ENCODE data around the gene SYN1.

The SYN1 gene

GRCh38 chrX:47571215-47571614 lies 48.4 kb downstream of the SYN1 start:
- DNase-seq: no peak

GRCh38 chrX:47570794-47571193 lies 48.9 kb downstream of the SYN1 start:
- DNase-seq: no peak

DNA sequence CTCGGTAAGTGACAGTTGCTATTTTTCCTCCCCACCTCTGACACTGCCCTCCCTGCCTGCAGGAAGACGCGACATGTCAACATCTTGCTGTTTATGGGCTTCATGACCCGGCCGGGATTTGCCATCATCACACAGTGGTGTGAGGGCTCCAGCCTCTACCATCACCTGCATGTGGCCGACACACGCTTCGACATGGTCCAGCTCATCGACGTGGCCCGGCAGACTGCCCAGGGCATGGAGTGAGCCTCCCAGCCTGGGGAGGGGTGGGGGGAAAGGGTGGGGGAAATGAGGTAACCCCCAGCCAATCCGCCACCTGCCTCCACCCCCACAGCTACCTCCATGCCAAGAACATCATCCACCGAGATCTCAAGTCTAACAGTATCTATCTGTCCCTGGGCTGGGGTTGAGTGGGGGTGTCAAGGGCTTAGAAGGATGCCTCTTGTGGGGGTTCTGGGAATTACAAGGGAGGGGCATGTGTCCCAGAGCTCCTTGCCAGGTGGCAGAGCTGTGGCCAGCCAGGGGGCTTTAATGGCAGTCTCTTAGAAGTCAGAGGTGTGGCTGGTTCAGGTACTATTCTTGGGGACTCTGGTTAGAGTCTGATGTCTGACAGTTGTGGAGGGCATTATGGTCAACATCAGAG lies 50.9 kb downstream of the SYN1 start:
- DNase-seq: no peak

DNA sequence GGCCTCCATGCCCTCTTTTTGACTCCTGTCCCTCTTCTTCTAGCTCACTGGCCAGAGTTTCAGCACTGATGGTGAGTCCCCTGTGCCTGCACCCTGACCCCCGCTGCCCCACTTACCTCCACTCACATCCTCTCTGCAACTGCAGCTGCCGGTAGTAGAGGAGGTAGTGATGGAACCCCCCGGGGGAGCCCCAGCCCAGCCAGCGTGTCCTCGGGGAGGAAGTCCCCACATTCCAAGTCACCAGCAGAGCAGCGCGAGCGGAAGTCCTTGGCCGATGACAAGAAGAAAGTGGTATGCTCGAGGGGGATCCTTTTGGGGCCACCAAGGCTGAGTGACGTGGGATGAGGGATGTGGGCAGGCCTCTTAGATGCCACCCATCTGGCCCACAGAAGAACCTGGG lies 52.8 kb downstream of the SYN1 start:
- no peak for DNase-seq

DNA sequence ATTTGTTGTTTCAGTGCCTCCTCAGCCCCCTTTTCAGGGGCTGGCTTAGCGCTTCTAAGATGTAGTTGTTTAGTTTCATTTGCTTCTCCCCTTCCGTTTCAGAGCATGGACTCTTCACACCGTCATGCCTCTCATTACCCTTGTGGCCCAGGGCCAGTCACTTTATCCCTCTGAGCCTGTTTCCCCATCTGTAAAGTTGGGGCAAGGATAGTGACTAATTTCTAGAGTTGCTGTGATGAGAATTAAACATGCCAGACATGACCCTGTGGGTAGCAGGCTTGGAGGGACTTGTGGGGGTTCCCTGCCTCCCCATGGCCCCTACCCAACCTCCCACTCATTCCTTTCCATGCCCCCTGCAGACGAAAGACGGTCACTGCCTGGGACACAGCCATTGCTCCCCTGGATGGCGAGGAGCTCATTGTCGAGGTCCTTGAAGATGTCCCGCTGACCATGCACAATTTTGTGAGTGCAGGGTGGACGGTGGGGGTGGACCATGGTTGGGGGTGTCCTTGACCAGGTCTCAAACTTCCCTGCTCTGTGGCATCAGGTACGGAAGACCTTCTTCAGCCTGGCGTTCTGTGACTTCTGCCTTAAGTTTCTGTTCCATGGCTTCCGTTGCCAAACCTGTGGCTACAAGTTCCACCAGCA lies 55.1 kb downstream of the SYN1 start:
- DNase-seq: no peak

DNA sequence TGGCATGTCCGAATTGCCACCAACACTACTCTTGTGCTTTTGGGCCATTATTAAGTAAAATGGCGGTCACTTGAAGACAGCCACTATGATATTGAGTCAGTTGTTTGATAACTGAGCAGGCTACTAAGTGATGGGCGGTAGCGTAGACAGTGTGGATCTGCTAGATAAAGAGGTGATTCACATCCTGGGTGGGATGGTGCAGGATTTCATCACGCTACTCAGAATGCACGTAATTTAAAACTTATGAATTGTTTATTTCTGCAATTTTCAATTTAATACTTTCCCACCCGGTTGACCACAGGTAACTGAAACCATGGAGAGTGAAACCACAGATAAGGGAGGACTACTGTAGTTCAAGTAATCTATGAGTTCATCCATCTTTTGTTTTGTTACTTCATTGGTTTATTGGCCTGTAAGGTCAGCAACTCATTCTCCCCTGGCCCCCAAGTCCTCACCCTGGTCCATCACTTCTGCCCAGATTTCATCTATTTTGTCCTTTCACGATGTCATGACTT lies 55.8 kb downstream of the SYN1 start:
- no peak for DNase-seq

DNA sequence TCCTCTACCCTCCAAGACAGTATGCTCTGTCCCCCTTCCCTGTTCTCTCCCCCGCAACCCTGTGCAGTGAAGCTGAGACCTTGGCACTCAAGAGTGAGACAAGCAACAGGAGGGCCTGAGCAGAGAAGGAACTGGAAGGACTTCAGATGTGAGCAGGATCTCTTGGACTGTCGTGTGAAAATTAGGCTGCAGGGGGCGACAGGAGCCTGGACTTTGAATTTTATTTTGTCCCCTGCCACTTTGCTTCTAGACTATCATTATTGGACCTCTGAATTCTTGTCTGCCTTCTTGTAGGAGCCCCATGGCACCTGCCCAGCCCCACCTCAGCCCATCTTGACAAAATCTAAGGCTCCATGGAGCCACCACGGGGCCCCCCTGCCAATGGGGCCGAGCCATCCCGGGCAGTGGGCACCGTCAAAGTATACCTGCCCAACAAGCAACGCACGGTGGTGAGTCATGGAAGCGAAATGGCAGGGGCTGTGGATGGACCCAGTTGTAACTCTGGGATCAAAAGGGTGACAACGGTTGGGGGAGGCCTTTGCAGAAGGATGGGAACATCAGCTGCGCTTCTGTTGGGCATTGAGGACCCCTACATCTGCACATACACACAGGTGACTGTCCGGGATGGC lies 56.9 kb downstream of the SYN1 start:
- no peak for DNase-seq

- DNase-seq: no peak
These were observed 58.0 kb downstream of the SYN1 start for GRCh38 chrX:47561659-47562151.

DNA sequence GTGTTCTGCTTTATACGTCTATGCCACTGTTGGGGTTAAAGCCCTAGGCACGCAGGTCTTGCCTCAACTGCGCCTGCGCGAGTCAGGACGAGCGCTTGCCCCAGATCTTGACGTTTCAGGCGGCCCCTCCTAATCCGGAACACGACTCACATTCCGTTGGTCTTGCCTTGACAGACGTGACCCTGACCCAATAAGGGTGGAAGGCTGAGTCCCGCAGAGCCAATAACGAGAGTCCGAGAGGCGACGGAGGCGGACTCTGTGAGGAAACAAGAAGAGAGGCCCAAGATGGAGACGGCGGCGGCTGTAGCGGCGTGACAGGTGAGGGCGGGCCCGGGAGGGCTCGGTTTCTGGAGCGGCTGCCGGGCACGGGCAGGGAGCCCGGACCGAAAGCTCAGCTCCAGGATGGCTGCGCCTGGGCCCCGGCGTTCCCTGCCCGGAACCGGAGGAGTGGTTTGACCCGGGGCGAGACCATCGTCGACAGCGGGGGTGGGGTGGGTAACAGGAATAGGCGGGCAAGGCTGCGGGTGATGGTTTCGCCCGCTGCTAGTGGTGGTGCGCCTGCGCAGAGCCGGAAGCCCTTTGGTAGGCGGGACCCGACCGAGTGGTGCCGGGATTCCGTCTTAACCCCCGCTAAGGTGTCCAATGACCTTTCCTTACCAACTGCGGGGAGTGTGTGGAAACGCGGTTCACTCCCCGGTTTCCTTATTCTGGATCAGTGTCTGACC lies 58.6 kb downstream of the SYN1 start, which contains the start of gene ARAF:
Gene ARAF, plus strand, starts transcription at position 272 of the 725 bp plus-strand sequence. CDS start 1,763 bp downstream, outside the sequence.
- peak; percentile 87 for DNase-seq

- DNase-seq: no peak
These were observed 59.3 kb downstream of the SYN1 start for GRCh38 chrX:47560179-47560933.

DNA sequence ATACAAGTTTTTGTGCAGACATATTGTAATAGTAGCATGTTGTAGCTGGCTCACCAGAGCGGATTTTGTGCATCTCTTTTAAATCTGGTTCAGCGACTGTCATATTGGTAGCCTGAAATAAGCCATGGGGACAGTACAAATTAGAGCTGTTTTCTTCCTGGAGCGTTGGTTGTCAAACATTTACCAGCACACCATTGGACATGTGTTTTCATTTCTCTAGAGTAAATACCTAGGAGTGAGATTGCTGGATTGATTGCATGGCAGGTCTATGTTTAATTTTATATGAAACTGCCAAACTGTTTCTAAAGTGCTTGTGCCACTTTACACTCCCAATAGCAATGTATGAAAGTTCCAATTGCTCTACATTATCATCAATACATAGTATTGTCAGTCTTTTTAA lies 61.2 kb downstream of the SYN1 start:
- no peak for DNase-seq

DNA sequence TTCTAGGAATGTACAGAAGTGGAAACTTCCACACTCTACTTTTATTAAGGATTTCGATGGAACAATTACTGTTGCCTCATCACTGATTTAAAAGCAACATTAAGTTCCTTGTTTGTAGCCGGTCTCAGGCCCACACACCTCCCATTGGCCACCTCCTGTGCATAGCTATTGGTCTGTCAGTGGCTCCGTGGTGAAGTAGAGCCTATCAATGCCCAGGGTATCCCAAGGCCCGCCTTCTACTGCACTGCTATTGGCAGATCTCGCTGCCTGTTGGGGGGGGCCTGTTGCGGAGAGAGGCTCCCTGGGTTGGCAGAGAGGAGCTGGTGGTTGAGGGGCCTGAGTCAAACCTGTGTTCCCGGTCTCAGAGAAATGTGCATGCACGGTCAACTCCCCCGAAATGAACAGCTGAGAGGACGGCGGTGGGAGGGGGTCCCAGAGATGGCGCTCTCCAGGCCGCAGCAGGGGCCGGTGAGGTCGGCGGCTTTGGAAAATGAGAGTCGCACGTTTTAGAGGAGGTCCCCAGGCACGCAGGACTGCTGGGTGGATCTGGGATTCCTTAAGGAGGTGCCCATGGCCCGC lies 63.5 kb downstream of the SYN1 start:
- DNase-seq: peak; percentile 81

DNA sequence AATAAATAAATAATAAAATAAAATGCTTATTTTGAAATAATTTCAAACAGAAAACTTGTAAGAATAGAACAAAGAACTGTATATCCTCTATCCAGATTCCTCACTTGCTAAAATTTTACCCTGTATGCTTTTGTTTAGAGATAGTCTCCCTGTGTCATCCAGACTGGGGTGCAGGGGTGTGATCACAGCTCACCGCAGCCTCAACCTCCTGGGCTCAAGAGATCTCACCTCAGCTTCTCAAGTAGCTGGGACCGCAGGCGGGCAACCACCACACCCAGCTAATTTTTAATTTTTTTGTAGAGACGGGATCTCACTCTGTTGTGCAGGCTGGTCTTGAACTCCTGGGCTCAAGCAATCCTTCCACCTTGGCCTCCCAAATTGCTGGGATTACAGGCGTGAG lies 76.2 kb downstream of the SYN1 start:
- DNase-seq: no peak

DNA sequence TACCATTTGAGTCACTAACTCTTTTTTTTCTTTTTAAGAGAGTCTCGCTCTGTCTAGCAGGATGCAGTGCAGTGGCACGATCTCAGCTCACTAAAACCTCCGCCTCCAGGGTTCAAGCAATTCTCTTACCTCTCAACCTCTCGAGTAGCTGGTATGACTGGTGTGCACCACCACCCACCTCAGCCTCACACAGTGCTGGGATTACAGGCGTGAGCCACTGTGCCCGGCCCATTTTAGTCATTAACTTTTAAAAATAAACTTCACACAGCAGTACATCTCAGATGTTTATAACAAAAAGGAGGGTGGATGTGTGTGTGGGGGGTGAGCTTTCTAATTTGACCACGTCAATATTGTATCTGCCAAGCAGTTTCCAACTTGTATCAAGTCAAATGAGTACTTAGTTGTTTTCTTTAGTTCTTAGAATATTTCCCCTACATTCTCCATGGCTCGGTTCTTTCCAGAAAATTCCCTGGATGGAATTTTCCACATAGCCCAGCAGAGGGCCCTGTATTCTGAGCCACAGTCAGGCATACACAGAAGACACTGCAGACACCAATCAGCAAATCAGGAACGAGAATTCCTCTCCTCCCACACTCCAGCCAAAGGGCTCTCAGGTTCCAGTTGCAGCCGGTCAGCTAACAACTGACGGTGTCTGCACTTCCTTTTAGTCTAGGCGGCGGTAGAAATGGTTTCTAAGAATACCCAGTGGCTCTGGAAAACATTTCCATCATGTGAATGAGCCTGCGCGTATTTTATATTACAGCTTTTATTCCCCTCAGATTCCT lies 78.7 kb downstream of the SYN1 start:
- peak; percentile 93 for DNase-seq

- no peak for DNase-seq
These were observed 79.8 kb downstream of the SYN1 start for GRCh38 chrX:47539860-47540259.

GRCh38 chrX:47530049-47530448 lies 89.6 kb downstream of the SYN1 start:
- DNase-seq: no peak

GRCh38 chrX:47529548-47529947 lies 90.1 kb downstream of the SYN1 start:
- no peak for DNase-seq

GRCh38 chrX:47523713-47524166 lies 95.9 kb downstream of the SYN1 start:
- no peak for DNase-seq

- peak; percentile 64 for DNase-seq
These were observed 96.4 kb downstream of the SYN1 start for GRCh38 chrX:47523297-47523696.
